Renal cortical epithelial cell (primary cell): ENCODE measurements around the gene ARHGAP40. TPM values are rescaled to one million over a fixed set of nuclear protein-coding genes. Genes with fewer than 3 reads are reported as not detected.

Experiments used
- DNase-seq: peaks from one replicate; pipeline ENCODE4 v3.0.0-alpha.2; 2011; ENCODE audit warnings: low read depth
- total RNA-seq: library from RNA; depleted of rRNA; stranded (reverse); fragments of >200 nt; gene quantifications from 2 replicates; pipeline ENCODE4 v1.2.3, GENCODE V29; 2014

The ARHGAP40 gene
- total RNA-seq, 1 donor from 2014 or later: 9.5 TPM

GRCh38 chr20:38680500-38681306, 79.1 kb downstream of the ARHGAP40 start:
- peak; percentile 37 for DNase-seq

GRCh38 chr20:38685271-38685670, 83.7 kb downstream of the ARHGAP40 start:
- DNase-seq: no peak

DNA sequence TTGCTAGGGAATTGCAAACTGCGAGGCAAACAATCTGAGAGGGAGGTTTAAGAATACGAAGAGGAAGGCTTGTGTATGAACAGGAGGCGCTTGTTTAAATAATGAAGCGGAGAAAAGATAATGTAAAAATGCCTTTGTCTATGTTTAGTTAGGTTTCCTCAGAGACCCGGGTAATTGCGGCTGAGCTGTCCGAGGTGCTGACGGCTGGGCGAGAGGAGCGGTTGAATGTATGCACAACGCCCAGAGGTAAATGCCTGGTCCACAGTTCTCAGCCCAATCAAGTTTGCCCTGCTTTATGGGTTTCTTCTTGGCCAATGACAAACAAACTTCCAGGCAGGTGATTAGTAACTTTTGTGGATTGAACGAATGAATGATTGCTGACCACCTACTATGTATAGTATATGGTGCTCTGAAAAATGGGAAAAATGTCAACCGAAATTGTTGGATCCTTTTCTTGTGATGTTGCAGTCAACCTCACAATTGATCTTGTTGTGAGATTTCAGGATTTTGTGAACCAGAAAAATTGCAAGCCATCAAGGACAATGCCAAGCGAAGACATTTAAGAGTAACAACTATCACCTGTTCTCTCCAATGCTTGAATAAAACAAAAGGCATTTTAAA, 84.4 kb downstream of the ARHGAP40 start:
- DNase-seq: peak; percentile 27

DNA sequence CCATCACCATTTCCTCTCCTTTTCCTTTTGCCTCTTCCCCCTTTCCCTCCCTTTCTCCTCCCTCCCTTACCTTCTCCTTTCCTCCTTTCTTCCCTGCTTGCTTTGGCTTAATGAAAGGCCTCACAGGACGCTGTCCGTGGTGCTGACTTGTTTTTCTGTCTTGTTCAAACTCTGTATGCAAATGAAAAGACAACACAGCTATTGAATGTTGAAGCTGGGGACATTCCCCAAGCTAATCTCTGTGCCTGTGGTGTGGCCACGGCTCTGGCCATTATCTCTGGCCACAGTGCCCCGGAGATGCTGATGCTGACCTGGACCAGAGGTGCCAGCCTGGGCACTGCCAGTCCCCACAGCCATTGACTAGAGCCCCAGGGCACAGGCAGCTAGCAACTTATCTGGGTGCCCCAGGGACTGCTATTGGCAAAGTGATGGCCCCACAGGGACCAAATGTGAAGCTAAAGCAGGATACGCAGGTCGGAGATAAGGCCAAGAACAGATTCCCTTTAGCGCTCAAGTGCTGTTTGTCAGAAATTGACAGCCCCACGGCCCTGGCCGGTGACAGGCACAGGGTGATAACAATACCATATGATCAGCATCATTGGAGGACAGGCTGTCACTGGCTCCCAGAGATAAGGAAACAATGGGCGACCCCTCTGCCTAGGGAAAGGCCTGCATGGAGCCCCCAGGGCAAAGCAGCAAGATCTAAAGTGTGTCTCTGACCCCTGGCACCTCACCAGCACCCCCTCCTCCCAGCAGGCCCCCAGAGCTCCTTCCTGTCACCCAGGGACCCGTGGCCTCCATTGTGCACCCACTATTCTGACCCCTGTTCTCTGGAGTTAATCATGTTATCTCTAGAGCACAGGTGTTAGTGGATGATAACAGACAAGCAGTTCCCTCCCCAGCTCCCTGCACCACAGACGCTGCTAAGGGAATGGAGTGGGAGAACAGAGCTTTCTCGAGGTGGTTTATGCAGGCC, 91.1 kb downstream of the ARHGAP40 start:
- DNase-seq: peak; percentile 67

DNA sequence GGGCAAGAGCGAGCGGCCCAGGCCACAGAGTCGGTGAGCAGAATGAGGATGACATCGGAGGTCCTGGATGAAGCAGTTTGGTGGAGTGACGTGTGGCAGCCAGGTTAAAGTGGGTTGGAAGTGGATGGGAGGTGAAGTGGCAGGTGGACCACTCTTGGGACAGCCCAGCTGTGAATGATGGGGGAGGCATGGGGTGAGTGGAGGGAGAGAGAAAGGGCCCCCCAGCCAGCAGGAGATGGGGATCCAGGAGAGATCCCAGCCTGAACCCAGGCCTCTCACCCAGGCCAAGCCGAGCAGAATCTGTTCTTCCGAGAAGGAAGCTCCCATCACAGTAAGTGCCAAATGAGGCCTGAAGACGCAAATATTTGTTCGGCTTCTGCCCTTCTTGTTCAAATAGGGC, 95.7 kb downstream of the ARHGAP40 start:
- DNase-seq: no peak

GRCh38 chr20:38698541-38698940, 96.9 kb downstream of the ARHGAP40 start:
- DNase-seq: no peak

DNA sequence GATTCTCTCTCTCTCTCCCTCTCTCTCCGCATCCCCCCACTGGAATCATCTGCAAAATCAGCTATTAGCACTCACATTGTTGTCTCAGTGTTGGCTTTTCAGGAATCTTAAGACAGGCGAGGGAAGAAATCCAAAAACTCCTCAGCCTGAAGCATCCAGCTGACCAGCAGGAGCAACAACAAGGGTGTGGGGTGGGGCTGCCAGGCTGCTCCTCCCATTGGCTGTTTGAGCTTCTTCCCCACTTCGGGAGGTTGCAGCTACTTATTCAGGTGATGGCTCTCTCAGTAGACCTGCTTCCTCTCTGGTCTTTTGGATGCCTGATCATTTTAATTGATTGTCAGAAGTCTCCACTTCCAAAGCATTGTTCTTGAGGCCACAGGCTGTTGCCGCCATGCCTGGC, 98.5 kb downstream of the ARHGAP40 start:
- no peak for DNase-seq

Other genes with a start within 250 kb of the ARHGAP40 start
- 8.0 and 9.3 TPM in 2 replicates for gene SNHG17, start 166.5 kb upstream of the ARHGAP40 start, total RNA-seq
- 23.3 and 48.4 TPM in 2 replicates for gene RALGAPB, start 129.0 kb upstream of the ARHGAP40 start, total RNA-seq
- not detected in 2 replicates for gene ADIG, start 20.6 kb upstream of the ARHGAP40 start, total RNA-seq
- gene SLC32A1, start 122.7 kb downstream of the ARHGAP40 start, total RNA-seq: not detected in 2 replicates
- 7.5 and 8.3 TPM in 2 replicates for gene ACTR5, start 146.7 kb downstream of the ARHGAP40 start, total RNA-seq
- 0.15 and 0.17 TPM in 2 replicates for gene PPP1R16B, start 203.9 kb downstream of the ARHGAP40 start, total RNA-seq